Right cardiac atrium (tissue), 5 donors: ENCODE measurements around the gene RASSF4. TPM values are rescaled to one million over a fixed set of nuclear protein-coding genes. Genes with fewer than 3 reads are reported as not detected.

Experiments
- ATAC-seq, 2 donors: fragments of 200-7000 bp; cut with Tn5 transposase; one replicate each; pipeline versions ENCODE4 v1.8.0 to v1.9.1; 2020; ENCODE audit warnings: moderate library complexity in 2 of 2, mild to moderate bottlenecking in 1 of 2
- DNase-seq, 3 donors: peaks; one replicate each; pipeline ENCODE4 v3.0.0-alpha.2; 2020
- H3K27ac ChIP-seq: one replicate; pipeline ENCODE4 v1.5.1; 2013; ENCODE audit warnings: mild to moderate bottlenecking, low read length, control low read depth, moderate library complexity
- H3K27me3 ChIP-seq: one replicate; pipeline ENCODE4 v1.6.1; 2013; ENCODE audit not compliant: control insufficient read depth, insufficient read depth
- H3K4me1 ChIP-seq: one replicate; pipeline ENCODE4 v1.6.1; 2013; ENCODE audit warnings: low read length; ENCODE audit not compliant: control insufficient read depth, insufficient read depth
- H3K4me3 ChIP-seq: one replicate; pipeline ENCODE4 v1.5.1; 2013; ENCODE audit warnings: low read length, control low read depth
- H3K9me3 ChIP-seq: one replicate; pipeline ENCODE4 v1.6.1; 2013; ENCODE audit warnings: low read length; ENCODE audit not compliant: control insufficient read depth
- WGBS: extraction: QIAGEN DNeasy Blood & Tissue Kit; methylation state at CpG from one replicate; pipeline ENCODE4 v1.1.7; 2013; 5-methylcytosine and 5-hydroxymethylcytosine counted together
- intact Hi-C, 4 donors: fragments of 100-400 bp; cut with DNase I; formaldehyde crosslinking; loops; one replicate each; pipeline versions ENCODE4 v1.11.0 to v1.14.0; 2022 to 2023
- polyA plus RNA-seq: library from polyadenylated mRNA; stranded (reverse); fragments of 200-250 nt; gene quantifications from one replicate; pipeline ENCODE4 v1.2.3, GENCODE V29; 2013
- total RNA-seq, 4 donors: library from RNA; stranded (reverse); fragmentation: NEBNext Ultra II Directional; extraction: Animal tissue kit (Norgen Biotek cat#: 25700); gene quantifications; one replicate each; pipeline ENCODE4 v1.2.1, GENCODE V29; 2021
- donor health status: healthy with polysubstance abuse.
- donor health status: DM: no; HTN: yes; CAD: no.
- donor health status: DM: no; HTN: no; CAD: no.
- donor health status: DM: no; HTN: yes; CAD: no; lungs with severe emphysema.
- donor health status: DM: yes; HTN: yes; CAD: no.

The RASSF4 gene
- total and polyA plus RNA-seq, 5 donors, result 45.4 to 92.1 (median 71.3) TPM

DNA sequence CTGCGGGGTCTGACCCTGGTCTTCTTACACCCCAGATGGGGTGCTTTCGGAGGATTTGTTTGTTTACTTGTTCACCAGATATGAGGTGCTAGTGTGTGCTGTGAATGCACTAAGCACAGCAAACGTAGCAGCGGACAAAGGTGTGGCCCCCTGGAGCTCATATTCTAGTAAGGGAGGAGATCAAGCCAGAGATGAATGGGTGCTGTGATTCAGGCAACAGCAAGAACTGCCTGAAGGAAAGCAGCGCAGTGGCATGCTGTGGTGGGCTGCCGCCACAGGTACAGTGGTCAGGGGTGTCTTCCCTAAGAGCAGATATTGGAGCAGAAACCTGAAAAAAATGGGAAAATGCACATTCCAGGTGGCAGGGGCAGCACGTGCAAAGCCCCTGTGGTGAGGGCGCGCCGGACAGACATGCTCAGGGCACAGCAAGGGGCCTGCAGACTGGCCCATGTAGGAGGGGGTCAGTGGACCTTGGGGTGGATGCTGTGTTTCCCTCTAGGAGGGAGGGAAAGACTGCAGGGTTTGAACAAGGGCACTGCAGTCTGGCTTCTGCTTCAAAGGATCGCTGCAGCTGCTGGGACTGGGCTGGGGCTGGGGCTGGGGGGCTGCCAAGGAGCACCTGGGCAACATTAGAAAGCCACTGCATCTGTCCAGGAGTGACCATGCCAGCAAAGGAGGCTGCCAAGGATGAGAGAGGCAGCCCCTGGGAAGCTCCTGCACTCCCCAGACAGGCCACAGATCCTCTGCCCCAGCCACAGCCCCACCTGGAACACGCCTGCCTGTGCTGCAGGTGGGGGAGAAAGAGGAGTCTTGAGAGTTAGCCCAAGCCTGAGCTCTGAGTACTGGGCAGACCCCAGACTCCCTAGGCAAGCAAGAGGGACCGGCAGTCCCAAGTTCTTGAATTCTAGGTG, 19.9 kb downstream of the RASSF4 start:
- intact Hi-C loops, result loop anchor here in 3 of 4 donors (2.0 to 10.0 kb wide), 3 partner anchors 17 to 105 kb away; no protein-coding TSS in a partner anchor
- Histone ChIP-seq H3K4me1 (peaks cover 35% of the 10 kb centered on the region), H3K27ac (peak overlapping the region; percentile 77), H3K9me3 (no peaks in the 10 kb centered on the region), H3K27me3 (no peaks in the 10 kb centered on the region), H3K4me3 (no peak overlapping the region)
- ATAC-seq (no peak), DNase-seq (peak in 2 of 3 donors; percentile 50 to 61)
- WGBS, result 83% methylated on average over 13 of the region's 13 CpGs

DNA sequence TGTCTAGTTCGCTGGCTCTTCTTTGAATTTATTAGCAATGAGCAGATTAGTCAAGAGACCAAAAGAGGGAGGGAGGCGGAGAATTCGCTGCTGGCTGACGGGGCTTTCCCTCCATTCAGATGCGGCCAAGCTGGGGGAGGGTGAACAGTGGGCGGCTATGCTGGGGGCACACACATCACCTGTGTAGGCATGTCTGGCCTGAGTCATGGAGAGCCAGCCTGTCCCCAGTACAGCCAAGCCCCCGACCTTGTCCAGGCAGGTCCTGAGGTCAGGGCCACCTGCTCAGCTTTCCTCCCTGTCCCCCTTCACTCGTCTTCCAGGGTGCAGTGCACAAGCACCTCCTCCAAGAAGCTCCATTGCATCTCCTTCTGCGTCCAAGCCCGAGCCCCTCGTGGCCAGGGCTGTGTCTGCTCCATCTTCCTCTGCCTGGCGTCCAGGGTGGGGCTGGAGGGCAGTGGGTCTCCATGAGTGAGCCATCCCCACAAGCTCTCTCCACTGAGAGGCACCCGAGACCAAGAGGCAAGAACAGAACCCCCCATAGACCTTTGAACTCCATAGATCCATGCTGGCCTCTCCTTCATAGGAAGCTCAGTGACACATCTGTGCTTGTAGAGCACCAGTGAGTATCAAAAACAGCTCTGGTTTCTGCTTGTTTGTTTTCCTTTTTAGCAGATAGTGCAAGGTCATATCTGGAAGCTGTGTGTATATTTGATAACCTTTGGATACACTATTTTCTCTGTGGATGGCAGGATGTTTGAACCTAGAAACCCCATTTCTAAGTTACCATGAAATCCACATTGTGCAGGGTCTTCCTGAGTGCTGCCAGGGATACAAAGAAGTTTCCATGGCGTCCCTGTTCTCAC, 20.9 kb downstream of the RASSF4 start:
- Histone ChIP-seq H3K9me3 (no peaks in the 10 kb centered on the region), H3K4me3 (no peak overlapping the region), H3K27me3 (no peaks in the 10 kb centered on the region), H3K4me1 (peaks cover 37% of the 10 kb centered on the region), H3K27ac (peak overlapping the region; percentile 89)
- intact Hi-C loops, result loop anchor here in 1 of 4 donors (2.0 kb wide), 1 partner anchor 16 kb away; no protein-coding TSS in a partner anchor
- no peak for ATAC-seq
- WGBS, result 75% methylated on average over 14 of the region's 14 CpGs
- peak in 2 of 3 donors; percentile 40 to 62 for DNase-seq

DNA sequence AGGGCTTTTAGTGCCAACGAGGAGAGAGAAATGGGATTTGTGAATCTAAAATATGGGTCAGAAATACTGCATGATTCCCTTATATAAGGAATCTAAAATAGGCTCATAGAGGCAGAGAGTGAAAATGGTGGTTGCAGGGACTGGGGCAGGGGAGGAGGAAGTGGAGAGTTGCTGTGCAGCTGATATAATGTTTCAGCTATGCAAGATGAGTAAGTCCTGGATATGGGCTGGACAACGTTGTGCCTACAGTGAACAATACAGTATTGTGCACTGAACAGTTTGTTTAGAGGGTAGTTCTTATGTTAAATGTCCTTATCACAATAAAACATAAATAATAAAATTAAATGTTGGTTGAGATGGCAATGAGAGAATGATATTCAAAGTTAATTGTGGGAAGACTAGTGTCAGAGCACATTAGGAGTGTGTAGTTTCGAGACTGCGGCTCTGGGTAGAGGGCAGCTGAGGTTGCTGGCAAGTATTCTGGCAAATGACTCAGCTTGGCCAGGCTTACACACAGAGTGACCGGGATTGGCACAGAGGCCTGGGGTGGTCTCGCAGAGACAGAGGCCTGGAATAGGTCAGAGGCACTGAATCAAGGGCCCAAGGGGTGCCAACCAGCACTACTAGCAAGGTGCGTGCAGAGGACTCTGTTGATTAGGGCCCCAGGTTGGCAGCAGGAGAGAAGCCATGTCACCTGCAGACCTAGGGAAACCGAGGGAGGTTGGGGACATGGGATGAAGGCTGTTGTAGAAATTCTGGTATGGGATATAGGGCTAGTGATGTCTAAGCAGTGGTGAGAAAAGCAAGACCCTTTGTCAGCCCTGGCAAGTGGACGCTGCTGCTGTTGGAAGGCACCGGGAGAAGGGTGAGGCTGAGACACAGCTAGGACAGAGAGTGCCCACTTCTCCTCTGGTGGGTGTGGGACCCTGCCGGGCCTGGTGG, 21.8 kb downstream of the RASSF4 start:
- H3K4me1 ChIP-seq, result peaks cover 39% of the 10 kb centered on the region
- ATAC-seq (peak; percentile 36 to 54), DNase-seq (peak; percentile 73 to 84 (median 81))
- H3K4me3 ChIP-seq, result no peak overlapping the region
- H3K9me3 ChIP-seq, result no peaks in the 10 kb centered on the region
- intact Hi-C loops, result loop anchor here in 1 of 4 donors (2.0 kb wide), 1 partner anchor 15 kb away; no protein-coding TSS in a partner anchor
- no peaks in the 10 kb centered on the region for H3K27me3 ChIP-seq
- peak overlapping the region; percentile 89 for H3K27ac ChIP-seq
- 40% methylated on average over 11 of the region's 11 CpGs for WGBS

DNA sequence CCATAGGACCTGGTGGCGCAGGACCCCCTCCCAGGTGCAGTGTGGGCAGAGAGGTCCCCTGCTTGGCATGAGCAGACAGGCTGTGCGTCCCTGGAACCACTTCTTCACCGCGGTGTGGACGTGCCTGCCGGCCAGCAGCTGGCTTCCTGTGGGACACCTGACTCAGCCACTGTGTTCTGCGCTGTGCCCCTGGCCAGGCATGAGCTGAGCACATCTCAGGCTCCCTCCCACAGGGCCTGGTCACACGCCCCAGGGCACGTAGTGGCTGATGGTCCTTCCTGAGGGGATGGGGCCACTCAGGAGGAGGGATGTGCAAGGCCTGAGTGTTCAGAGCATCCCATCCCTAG, 22.5 kb downstream of the RASSF4 start:
- DNase-seq (peak; percentile 65 to 80 (median 75)), ATAC-seq (peak; percentile 7 to 44)
- H3K9me3 ChIP-seq, result no peaks in the 10 kb centered on the region
- intact Hi-C loops, result no loop called here
- no peaks in the 10 kb centered on the region for H3K27me3 ChIP-seq
- no peak overlapping the region for H3K4me3 ChIP-seq
- H3K27ac ChIP-seq, result peak overlapping the region; percentile 89
- 46% methylated on average over 9 of the region's 9 CpGs for WGBS
- H3K4me1 ChIP-seq, result peaks cover 39% of the 10 kb centered on the region

DNA sequence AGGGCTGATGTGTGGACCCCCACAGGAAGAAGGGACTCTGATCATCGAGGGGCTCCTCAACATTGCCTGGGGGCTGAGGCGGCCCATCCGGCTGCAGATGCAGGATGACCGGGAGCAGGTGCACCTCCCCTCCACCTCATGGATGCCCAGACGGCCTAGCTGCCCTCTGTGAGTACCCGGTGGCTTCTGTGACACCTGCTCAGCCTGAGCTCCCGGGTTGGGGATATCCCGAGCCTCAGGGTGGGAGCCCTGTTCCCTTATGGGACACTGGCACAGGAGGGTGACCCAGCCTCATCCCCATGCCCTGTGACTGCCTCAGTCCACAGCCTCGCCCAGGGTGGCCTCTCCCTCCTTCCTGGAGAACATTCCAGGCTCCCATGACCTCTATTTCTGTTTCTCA, 22.9 kb downstream of the RASSF4 start:
- intact Hi-C loops, result no loop called here
- ATAC-seq (no peak), DNase-seq (peak in 2 of 3 donors; percentile 8 to 32)
- 81% methylated on average over 9 of the region's 9 CpGs for WGBS
- no peaks in the 10 kb centered on the region for H3K9me3 ChIP-seq
- H3K27ac ChIP-seq, result peak overlapping the region; percentile 89
- H3K4me3 ChIP-seq, result no peak overlapping the region
- no peaks in the 10 kb centered on the region for H3K27me3 ChIP-seq
- H3K4me1 ChIP-seq, result peaks cover 39% of the 10 kb centered on the region

DNA sequence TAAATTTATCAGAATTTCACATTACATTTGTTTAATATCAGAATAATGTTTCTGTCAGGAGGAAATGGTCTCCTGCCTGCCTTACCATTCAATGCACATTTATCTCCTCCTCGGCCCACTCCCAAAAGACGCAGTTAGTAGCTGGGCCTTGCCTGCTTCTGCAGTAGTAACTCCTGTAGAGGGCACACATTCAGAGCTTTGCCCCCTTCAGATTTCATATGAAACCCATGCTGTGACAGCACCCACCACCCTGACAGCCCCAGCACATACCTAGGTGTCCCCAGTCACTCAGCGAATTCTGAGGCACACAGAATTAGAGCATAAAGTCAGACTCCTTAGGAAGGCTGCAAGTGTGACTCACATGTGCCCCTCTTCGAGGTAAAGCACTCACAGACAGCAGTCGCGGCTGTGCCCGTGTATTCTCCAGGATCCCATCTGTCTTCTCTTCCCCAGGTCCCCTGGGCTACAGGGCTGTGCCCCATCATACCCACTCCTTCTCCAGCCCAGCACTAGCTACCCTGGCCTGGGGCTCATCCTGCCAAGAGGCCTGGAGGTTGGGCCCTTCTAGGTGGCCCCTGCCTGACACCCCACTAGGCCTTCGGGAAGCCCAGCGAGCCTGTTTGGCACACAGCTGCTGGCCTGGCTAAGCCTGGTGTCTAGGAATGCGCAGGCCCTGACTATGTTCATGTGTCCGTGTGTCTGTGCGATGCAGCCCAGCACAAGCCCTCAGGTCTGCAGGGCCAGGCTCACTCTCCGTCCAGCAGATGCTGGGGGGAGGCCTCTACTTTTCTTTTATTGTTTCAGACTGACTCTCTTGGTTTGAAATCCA, 23.7 kb downstream of the RASSF4 start:
- DNase-seq, result peak; percentile 10 to 57 (median 38)
- Histone ChIP-seq H3K27me3 (no peaks in the 10 kb centered on the region), H3K4me1 (peaks cover 39% of the 10 kb centered on the region), H3K27ac (peak overlapping the region; percentile 55), H3K9me3 (no peaks in the 10 kb centered on the region), H3K4me3 (no peak overlapping the region)
- WGBS, result 87% methylated on average over 13 of the region's 13 CpGs
- ATAC-seq, result no peak
- intact Hi-C loops, result no loop called here

DNA sequence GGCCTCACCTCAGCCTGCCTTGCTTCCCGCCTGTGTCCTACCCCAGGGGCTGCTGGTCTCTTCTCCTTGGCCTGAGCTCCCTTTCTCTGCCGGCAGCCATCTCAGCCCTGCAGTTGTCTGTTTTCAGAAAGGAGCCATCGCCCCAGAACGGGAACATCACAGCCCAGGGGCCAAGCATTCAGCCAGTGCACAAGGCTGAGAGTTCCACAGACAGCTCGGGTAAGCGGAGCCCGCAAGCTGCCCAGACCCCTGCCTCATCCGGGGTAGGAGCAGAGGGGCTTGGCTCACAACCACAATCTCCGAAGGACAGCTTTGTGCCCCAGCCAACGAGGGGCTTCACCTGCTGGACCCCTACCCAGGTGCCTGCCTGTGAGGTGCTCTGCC, 24.3 kb downstream of the RASSF4 start:
- Histone ChIP-seq H3K4me3 (no peak overlapping the region), H3K27me3 (no peaks in the 10 kb centered on the region), H3K4me1 (peaks cover 38% of the 10 kb centered on the region), H3K9me3 (no peaks in the 10 kb centered on the region), H3K27ac (peak overlapping the region; percentile 76)
- 92% methylated on average over 10 of the region's 10 CpGs for WGBS
- ATAC-seq, result no peak
- peak in 2 of 3 donors; percentile 12 to 39 for DNase-seq
- intact Hi-C loops, result no loop called here

DNA sequence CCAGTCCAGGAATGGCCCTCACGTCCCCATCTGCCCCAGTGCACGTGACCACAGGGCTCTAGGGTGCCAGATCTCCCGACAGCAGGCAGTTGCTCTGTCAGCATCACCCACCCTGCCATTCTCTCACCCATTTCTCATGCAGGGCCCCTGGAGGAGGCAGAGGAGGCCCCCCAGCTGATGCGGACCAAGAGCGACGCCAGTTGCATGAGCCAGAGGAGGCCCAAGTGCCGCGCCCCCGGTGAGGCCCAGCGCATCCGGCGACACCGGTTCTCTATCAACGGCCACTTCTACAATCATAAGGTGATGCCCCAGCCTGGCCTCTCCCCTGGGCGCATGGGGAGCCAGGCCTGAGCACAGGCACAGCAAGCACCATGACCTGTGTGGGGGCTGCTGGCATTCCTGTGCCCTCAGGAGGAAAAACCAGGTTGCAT, 25.1 kb downstream of the RASSF4 start:
- H3K4me1 ChIP-seq, result peaks cover 31% of the 10 kb centered on the region
- no peaks in the 10 kb centered on the region for H3K27me3 ChIP-seq
- WGBS, result 70% methylated on average over 15 of the region's 15 CpGs
- no peak overlapping the region for H3K4me3 ChIP-seq
- DNase-seq (peak; percentile 15 to 56 (median 52)), ATAC-seq (no peak)
- no peaks in the 10 kb centered on the region for H3K9me3 ChIP-seq
- intact Hi-C loops, result no loop called here
- H3K27ac ChIP-seq, result peak overlapping the region; percentile 76

DNA sequence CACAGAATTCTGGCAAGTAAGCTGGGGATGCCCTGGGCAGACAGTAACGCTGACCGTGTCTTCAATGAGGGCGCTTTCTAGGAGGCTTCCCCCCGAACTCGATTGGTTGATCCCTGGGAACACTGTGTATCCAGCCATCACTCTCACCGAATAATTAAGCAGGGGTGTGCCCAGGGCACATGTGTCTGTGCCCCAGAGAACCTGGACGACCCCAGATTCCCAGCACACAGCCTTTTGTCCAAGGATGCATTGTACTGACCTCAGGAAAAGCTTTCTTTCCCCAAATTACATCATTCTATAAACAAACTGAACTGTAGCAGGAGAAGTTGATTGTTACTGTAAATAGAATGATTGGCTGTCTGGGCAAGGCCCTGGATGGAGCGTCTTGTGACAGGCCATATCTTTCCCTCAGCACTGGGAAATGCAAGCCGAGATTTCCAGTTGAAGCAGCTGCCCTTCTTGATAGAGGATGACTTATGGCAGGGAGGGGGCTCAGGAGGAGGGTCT, 25.6 kb downstream of the RASSF4 start:
- Histone ChIP-seq H3K27ac (peak overlapping the region; percentile 76), H3K4me3 (no peak overlapping the region), H3K9me3 (no peaks in the 10 kb centered on the region), H3K4me1 (peaks cover 27% of the 10 kb centered on the region), H3K27me3 (no peaks in the 10 kb centered on the region)
- intact Hi-C loops, result no loop called here
- ATAC-seq (peak in 1 of 2 donors; percentile 4), DNase-seq (peak; percentile 10 to 53 (median 22))
- 37% methylated on average over 9 of the region's 9 CpGs for WGBS
